Stimulated activated CD8-positive, alpha-beta memory T cell treated with anti-CD3 and anti-CD28 coated beads, Interleukin-7, amount 100 ng/mL, for 24 hours (primary cell): ENCODE results near the gene NDST3.

Experiments
- DNase-seq: peaks from one replicate; pipeline ENCODE4 v3.0.0-alpha.2; 2020; ENCODE audit warnings: low read depth

NDST3 gene

DNA sequence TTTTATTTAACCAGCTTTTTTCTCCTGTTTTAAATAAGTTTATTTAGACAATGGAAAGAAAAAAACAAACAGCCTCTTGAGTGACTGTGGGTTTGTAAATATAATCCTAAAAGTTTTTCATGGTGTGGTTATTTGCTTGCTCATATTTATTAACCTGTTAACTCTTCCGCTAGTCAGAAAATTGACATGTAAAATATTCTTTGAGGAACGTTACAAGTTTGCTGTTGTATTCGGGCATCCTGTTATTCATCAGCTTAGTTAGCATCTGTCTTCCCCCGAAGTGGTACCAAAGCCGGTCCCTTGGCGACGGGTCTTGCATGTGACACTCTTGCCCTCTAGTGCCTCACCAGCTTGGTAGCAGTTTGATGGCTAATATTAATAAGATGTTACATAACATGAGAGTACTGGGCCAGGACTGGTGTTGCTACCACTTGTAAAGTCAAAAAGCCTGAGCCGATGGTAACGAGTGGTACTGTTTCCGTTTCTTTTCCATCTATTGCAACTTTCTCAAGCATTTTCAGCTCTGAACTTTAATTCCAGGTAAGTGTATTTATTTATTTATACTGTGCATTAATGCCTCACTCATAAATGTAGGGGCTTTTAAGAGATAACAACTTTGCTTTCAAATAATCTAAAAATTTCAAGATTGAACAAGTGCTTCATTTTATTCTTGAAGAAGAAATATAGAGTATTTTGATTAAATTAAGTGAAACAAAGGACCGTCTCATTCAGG lies at the start of gene NDST3:
Gene NDST3 (plus strand): TSS at position 434 of the 733 bp plus-strand sequence. CDS start 19,425 bp downstream, outside the sequence.
- DNase-seq: no peak

DNA sequence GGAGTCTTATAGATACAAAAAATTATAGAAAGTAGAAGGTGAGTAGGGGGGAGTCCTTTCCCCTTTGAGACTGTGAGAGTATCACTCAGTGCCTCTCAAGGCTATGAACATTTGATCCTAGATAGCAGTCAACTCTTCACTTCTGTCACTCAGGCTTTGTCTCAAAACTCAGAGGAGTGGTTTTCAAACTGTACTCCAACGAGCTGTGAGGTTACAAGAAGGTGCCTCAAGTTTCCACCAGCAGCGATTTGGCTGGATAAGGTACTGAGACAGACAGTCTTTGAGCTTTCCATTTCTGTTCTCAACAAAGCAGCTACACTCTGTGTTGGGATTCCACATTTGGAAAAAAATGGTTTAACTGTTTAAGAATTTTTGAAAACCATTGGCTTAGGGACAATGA lies 48.0 kb upstream of the NDST3 start:
- DNase-seq: no peak

DNA sequence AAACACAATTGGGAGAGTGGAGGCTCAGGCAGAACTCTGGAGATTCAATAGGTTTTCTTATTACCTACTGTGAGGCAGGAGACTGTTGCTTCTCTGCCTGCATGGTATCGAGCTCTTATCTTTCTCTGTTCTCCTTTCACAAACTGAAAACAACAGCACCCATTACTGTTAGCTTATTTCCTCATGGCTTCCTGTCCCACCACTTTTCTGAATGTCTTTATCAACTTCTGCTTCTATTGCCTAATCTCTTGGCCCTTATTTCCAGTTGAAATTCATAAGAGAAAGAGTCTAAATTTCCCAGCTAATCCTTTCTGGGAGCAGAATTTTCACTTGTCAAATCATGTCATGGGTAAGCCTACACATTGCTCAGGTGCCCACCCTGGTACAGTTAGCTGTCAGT lies 46.8 kb upstream of the NDST3 start:
- no peak for DNase-seq

DNA sequence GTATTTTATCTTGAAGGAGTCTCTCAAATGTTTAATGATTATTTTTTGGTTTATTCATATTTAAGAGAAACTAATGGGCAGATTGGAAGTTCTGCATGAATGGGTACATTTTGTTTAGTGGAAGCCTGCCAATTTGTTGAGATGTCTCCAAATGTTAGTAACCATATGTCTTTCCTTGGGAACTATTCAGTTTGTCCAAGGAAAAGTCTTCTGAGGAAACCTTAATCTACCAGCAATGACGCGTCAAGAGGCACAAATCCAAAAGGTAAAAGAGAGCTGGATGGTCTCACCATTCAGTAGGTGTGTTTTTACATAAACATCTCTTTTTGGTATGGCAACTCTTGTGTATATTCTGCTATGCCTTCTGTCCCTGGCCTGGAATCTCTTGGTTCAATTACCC lies 37.4 kb upstream of the NDST3 start:
- no peak for DNase-seq

DNA sequence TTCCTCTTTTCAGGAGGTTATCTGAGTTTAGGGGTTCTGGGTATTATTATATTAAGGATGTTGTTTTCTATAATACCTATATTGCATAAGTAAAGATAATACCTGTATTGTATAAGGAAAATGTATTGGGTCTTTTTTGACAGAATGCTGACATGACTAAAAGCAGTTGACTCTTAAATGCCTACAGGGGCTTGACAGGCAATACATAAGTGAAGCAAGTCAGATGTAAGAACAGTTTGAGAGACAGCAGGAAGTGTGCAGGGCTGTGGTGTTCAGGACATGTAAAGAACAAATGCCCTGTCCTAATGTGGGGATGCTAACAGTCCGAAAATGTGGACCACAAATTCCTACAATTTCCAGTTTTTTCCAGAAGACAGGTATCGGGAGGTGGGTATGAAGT lies 30.2 kb upstream of the NDST3 start:
- no peak for DNase-seq

DNA sequence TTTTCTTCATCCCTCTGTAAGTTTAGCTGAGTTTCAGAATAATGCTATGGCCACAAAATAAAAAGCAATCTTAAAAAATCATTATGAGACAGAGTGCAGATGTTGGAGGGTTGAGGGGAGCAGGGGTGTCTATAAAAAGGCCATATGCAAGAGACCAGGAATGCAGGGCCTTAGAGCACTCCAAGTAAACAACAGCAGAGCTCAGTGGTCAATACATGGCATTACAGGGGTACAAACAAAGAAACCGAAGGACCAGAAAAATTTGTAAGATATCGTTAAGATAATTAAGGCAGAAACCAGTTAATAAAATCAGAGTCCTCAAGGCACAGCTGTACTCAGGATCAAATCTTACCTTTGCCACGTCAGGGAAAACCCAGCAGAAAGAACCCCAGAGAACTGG lies 28.4 kb upstream of the NDST3 start:
- no peak for DNase-seq

DNA sequence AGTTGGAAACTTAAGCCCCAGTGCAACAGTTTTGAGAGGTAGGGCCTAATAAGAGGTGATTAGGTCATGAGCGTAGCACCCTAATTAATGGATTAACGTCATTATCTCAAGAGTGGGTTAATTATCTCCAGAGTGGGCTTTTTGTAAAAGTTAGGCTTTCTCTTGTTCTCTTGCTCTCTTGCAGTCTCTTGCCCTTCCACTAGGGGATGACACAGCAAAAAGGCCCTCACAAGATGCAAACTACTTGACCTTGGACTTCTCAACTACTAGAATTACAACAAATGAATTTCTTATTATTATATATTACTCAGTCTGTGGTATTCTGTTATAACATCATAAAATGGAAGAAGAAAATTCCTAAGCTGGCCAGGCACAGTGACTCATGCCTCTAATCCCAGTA lies 22.1 kb upstream of the NDST3 start:
- DNase-seq: no peak

DNA sequence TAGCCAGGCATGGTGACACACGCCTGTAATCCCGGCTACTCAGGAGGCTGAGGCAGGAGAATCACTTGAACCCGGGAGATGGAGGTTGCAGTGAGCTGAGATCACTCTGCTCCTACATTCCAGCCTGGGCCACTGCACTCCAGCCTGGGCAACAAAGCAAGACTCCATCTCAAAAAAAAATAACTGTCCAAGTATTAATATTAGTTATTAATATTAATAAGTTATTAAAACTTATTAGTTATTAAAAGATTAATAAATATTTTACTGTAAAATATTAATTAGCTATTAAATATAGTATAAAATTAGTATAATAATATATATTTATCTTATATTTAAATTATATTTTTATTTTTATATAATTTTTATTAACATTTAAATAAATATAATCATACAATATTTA lies 19.5 kb upstream of the NDST3 start:
- no peak for DNase-seq

DNA sequence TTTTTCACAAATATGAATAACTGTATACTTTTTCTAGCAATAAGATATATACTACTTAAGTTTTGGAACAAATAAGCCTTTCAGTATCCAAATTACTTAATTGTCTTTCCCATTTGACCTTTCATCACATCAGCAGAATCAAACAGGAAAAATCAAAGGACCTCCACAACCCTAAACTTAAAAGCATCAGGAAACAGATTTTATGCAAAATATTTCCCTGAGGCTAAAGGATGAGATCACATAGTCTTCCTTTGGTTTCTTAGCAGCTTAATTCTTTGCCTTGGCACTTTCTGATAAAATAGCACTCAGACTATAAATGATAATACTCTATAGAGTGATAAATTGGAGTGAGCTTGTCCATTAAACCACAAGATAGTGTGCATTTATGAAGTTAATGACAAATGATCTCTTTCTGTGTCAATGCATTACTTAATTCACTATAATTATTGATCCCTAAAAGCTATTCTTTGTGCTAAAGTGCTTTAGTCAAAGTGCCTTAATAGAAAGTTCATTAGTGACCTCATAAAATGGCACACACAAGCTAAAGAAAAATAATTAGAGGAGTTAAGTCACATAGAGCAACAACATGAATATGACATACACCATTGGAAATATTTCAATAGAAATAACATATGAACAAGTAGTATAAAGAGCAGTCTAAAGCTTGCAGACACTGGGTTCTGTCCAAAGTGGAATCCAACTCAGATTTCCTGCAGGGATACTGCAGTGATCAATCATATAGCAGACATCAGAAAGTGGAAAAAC lies 15.7 kb upstream of the NDST3 start:
- DNase-seq: no peak

DNA sequence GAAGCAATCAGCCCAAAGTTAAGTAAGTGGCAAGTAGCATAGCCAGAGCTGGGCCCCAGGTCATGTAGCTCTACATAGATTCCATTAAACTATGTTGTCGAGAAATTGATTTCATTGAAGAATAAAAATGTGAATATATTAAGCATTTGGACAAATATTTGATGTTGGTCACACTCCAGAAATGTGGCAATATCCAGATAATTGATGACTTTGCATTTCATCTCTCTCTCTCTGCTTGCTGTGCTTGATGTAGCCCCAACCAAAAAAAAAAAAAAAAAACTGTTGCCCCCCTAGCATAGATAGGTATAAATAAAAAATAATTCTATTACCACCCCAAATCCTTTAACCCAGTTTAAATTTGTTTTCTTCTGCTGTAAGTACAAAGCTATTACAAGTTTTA lies 7.5 kb upstream of the NDST3 start:
- DNase-seq: no peak

DNA sequence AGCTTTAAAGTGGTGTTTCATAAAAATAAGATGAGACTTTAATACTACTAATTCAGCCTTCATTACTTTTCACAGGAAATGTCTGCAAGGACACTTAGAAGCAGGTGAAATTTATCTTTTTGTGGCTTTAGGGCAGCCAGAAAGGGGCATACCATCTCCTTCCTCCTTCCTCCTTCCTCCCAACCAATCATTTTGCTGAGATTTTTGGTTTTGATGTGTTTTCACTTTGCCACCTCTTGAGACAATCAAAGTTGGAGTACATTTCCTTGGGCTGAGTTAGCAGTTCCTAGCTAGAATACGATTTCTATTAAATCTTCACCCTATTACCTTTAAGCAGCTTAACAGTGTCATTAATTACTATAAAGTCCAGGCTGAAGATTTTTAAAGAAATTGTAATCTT lies 5.1 kb upstream of the NDST3 start:
- DNase-seq: no peak

DNA sequence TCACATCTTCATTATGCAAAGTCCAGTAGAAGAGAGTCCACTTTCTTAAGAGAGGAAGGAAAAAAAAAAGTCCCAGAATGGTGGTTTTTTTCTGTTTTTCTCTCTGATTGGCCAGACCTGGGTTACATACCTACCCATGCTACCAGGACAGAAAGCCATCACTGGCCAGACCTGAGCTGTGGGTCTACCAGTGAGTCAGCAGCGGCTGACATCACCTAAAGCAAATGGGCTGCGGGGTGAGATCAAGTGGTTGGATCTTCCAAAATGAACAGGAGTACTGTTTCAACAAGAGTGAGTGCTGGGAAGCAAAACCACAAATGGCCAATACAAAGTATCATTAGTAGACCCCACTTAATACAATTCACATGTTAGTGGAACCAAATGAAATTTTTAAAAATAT lies 1.6 kb upstream of the NDST3 start:
- DNase-seq: no peak

DNA sequence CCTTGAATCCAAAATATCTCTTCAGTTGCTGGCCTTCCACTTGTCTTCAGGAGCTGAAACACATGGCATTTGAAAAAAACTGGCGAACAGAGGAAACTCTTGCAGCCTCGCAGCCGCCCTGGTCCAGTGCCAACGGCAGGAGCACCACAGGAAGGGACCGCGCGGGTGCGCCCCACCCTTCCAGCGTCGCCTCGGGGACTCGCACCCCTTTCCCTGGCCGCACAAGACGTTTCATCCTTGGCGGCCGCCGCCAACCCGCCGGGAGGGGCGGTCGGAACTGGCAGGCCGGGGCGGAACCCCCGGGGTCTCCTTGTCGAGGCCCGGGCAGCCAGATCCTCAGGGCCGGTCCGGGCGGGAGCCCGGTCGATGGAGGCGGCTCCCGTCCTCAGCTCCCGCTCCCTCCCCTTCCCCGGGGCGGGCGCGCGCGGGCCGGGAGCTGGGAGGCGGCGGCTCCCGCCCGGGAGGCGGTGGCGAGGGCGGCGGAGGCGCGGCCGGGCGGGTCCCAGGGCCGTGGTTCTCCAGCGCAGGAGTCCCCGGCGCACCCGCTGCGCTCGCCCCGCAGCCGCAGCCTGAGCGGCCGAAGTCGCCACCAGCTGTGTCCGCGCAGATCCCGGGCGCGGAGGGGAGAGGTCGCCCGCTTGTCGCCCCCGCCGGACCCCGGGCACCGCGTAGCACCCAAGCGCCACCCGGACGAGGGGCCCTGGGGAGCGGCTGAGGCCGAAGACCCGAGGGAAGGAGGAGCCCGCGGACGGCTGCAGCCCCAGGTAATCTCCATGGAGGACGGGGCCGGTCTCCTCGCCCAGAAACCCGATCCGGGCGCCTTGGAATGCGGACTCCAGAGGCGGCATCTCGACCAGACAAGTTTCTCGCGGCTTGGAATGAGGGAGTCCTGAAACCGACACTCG lies 886 bp upstream of the NDST3 start:
- DNase-seq: no peak

DNA sequence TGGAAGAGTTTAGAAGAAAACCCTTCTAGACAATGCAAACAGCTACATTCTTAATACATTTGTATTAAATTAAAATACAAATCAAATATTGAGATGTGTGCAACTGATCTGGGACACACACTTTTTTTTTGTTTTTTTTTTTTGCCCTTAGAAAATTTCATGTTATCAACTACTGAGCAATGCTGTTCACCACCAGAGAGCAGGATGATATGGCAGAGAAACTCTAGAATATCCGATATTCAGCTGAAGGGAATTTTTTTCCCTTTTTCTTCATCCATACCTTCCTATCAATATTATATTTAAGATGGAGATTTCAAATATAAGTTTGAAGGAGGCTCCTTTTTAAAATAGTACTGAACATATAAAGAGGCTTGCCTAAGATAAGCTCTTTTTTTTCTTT lies 1.0 kb downstream of the NDST3 start:
- DNase-seq: no peak

DNA sequence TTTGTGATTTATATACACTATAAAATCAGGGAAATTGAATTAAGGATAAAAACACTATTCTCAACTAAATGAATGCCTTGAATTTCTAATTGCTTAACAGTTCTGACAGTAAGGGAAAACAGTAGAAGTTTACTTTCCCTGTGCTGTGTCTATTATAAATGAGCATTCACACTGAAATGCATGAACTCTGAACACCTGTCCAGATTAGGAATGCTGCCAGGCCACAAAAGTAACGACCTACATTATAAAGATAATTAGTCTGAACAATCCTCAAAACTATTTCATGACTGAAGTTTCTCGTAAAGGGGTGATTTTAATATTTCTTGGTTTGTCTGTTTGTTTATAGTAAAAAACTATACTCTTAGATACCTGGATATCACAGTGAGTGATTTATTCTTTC lies 2.0 kb downstream of the NDST3 start:
- DNase-seq: no peak

DNA sequence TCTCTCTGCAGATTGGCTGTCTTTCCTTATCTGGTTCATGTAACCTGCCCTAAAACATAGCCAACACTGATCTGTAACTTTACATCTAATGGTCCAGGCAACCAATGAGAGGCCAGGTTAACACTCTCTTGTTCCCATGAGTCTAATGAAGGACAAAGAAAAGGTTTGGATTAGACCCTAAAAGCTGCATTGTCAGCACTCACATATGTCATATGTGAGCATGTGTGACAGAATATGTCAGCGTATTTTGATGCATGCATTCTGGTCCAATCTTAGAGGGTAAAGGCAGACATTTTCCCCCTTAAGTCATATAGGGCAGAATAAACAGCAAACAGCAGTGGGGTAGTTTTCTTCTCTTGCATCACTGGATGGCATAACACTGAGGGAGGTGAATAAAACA lies 3.7 kb downstream of the NDST3 start:
- DNase-seq: no peak

DNA sequence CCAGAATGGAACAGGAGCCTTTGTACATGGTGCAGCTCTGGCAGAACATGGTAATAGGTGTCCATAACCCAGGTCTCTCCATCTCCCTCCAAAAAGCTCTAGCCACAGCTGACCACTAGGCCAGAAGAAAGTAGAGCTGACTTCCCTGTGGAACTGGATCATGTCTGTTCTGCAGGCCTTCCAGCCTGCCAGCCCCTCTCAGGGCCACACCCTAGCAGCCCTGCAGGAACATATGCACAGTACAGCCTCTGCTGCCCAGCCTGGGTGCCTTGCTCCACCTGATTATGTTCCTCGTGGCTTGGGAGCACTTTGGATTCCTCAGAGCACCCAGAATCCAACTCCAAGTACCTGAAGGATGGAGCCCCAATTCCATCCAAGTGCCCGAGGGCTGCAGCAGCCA lies 12.0 kb downstream of the NDST3 start:
- no peak for DNase-seq

DNA sequence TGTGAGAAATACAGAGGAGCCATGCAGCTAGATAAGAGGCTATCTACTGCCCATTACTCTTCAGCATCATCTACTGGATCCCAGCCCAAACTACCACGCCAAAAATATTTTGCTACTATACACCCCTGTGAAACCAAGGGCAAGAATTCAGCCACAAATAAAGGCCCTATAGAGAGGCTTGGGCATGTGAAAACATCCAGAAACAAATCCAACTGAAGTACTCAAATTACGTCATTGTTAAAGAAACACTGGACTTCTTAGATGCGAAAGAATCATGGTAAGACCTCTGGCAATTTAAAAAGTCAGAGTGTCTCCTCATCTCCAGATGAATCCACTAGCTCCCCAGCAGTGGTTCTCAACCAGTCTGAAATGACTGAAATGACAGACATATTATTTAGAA lies 12.8 kb downstream of the NDST3 start:
- DNase-seq: no peak

DNA sequence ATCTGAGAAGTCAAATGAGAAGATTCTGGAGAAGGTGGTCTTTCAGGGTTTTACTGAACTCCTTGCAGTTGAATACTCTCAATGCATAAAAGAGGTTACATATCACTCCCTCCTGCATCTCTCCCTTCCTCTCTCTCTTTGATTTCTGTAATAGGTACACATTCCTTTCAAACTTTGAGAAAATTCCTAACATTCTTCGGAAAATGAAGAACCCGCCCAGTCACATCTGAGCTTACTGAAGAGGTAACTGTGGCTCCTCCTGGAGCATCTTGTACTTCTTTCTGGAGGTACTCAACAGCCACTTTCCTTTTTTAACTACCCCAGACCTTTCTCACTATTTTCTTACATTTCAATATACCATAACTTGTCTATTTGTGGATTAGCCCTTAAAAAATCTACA lies 24.7 kb downstream of the NDST3 start:
- DNase-seq: no peak

DNA sequence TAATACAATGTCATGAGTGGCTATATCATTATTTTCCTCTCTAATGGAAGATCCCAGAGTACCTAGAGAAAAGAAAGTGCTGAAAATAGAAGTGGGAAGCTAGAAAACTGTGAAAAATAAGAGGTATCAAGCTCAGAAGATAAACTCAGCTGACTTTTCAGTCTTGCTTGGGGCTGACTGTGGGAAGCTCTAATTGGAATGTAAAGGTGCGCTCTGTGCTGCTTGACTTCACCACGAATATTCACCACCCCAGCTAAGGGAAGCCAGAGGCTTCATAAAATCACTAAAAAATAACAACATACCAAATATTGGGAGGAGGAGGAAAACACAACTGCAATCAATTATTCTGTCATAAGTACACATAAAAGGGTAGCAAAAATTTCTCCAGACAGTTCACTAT lies 25.1 kb downstream of the NDST3 start:
- no peak for DNase-seq

DNA sequence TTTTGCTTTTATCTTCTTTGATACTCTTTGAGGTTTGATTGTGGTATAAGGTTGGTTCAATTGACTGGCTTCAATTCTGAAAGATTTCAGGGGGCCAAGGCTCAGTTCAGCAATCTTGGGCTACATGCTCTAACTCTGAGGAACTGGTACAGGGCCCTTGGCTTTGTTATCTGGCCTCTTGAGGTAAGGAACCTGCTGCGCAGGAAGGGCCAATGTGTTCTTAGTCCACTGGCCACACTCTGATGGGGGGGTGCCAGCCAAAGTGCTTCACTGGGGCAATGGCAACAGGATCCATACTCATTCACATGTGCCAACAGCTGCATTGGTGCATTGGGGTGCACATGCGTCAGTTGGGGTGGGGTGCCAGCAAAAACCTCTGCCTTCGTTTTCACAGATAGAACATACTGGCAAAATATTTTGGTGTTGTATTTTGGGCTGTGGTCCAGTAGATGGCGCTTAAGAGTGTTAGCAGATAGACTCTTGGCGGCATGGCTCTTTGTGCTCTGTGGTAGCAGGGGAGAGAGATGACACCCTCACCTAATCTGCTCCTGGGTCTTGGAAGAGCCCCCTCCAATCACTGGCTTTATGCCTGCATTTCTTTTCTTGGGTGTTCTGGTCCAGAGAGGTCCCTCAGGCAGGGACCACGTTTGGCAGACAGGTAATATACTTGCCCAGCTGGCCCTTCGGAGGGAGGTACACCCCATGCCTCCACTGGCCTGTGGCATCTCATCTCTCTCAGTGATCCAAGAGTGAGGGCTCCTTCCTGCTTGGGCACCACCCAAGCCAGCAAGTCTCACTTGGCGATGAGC lies 42.9 kb downstream of the NDST3 start:
- no peak for DNase-seq

DNA sequence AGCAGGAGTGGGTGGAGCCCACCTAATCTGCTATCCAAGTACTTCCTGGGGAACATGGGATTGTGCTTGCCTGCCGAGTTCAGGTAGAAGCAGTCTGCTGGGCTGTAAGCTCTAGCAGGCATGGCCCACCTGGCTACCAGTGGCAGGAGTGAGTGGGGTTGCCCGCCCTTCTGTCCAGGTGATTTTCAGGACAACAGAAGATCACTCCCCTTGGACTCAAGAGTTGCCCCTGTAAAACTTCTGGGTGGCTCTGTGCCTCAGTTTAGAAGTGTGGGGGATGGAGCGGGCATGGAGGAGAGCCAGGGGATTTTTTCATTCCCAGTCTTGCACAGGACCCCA lies 43.5 kb downstream of the NDST3 start:
- no peak for DNase-seq
